Prostate gland (tissue), 2 donors: ENCODE measurements around the gene AKAP8L.

ENCODE experiments used
- POLR2A ChIP-seq: fragments of 450-650 bp; IDR thresholded peaks from one replicate; pipeline ENCODE4 v1.6.1; 2016; ENCODE audit warnings: antibody characterized with exemption, mild to moderate bottlenecking
- POLR2AphosphoS5 ChIP-seq: sonication (generic); formaldehyde crosslinking; IDR thresholded peaks from one replicate; pipeline ENCODE4 v1.6.1; 2017; ENCODE audit warnings: antibody characterized with exemption
- TF ChIP-seq, protein P1 (sequence below), 4 experiments: fragments of 200-600 bp in 2 of 4; fragments of 450-650 bp in 2 of 4; sonication (generic) in 2 of 4; IDR thresholded peaks; 1 replicate in 3 of 4; 2 replicates in 1 of 4; pipeline ENCODE4 v1.5.1; 2016 to 2019; ENCODE audit warnings: antibody characterized with exemption in 4 of 4, mild to moderate bottlenecking in 2 of 4, moderate library complexity in 2 of 4

DNA sequence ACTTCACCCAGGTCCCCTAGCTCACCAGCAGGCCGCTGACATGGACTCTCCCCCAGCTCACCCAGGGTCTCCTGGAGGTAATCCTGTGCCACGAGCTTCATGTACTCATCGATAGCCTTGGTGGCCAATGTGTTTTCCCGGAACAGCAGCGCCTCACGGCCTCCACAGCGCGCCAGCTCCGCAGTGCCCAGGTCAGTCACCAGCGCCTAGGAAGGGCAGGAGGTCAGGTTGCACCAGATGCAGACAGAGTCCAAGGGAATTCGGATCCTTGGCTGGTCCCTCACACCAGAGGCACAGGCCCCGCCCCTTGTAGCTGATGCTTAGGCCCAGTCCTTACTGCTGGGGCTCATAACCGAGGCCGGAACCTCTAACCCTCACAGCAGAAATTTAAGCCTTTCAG is 37.7 kb upstream of the AKAP8L start:
- TF ChIP-seq, protein P1, sequence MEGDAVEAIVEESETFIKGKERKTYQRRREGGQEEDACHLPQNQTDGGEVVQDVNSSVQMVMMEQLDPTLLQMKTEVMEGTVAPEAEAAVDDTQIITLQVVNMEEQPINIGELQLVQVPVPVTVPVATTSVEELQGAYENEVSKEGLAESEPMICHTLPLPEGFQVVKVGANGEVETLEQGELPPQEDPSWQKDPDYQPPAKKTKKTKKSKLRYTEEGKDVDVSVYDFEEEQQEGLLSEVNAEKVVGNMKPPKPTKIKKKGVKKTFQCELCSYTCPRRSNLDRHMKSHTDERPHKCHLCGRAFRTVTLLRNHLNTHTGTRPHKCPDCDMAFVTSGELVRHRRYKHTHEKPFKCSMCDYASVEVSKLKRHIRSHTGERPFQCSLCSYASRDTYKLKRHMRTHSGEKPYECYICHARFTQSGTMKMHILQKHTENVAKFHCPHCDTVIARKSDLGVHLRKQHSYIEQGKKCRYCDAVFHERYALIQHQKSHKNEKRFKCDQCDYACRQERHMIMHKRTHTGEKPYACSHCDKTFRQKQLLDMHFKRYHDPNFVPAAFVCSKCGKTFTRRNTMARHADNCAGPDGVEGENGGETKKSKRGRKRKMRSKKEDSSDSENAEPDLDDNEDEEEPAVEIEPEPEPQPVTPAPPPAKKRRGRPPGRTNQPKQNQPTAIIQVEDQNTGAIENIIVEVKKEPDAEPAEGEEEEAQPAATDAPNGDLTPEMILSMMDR (IDR thresholded peaks at IDR 0.05): no peak
- TF ChIP-seq POLR2A: no peak
- TF ChIP-seq POLR2AphosphoS5: no peak
